GM18861 (cell line): ENCODE results near the gene RRP9.

Experiments
- ATAC-seq: cut with Tn5 transposase; IDR thresholded peaks from one replicate; pipeline ENCODE4 v1.9.1; 2021; ENCODE audit not compliant: unreplicated experiment

RRP9 gene

DNA sequence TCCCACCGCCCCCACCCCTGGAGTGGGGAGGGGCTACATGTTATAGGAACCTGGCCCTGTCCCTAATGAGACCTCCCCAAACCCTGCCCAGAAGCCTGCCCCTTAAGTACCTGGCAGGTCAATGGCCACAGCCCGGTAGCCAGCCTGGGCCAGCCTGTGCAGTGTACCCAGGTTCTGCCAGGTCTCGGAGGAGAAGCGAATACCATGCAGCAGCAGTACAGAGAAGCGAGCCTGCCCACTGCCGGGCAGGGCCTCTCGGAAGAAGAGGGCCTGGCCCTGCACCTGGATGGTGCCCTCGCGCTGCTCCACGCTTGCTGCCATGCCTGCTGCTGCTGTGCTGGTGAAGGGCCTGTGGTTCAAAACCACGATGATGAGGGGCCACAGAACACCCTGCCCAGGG lies 29.6 kb upstream of the RRP9 start:
- no peak for ATAC-seq

DNA sequence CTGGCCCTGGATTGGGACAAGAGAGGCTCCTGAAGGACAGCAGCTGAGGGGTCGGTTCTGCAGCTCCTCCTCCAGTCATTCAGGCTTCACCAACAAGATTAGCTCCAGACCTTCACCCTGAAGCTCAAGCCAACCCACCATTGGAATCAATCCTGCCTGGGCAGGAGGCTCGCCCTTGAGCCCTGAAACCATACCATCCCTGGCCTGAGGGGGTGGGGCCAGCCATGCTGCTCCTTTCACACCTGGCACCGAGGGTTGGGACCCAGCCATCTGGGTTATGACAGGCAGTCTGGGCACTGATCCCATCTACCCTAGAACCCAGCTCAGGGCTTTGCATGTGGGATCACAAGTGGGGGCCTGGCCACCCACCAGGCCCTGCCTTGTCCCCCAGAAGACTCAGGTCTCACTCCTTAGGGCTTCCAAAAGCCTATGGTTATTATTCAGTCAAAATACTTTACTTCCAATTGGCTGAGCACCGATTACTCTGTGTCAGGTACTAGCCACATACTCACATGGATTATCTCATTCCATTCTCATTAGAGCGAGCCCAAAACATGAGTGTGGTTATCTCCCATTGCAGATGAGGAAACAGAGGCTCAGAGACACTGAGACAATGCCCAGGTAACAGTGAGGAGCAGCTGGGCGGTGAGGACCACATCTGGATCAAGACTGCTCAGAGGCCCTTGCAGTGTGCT lies 29.0 kb upstream of the RRP9 start:
- ATAC-seq, result no peak

DNA sequence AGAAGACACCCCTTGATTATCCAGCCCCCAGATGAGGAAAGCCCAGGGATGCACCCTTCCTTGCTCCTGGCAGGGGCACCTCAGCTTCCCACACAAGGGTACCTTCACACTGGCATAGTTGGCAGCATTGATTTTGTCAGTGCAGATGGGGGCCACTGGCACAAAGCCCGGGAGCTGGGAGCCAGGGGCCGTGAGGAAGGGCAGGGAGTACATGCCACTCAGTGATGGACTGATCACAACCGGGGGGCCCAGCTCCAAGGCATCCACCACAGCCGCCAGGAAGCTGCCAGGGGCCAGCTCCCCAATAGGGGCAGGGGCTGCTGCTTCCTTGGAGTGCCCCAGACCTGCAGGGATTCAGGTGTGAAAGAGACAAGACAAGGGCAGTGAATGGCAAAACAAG lies 28.1 kb upstream of the RRP9 start:
- ATAC-seq, result no peak

DNA sequence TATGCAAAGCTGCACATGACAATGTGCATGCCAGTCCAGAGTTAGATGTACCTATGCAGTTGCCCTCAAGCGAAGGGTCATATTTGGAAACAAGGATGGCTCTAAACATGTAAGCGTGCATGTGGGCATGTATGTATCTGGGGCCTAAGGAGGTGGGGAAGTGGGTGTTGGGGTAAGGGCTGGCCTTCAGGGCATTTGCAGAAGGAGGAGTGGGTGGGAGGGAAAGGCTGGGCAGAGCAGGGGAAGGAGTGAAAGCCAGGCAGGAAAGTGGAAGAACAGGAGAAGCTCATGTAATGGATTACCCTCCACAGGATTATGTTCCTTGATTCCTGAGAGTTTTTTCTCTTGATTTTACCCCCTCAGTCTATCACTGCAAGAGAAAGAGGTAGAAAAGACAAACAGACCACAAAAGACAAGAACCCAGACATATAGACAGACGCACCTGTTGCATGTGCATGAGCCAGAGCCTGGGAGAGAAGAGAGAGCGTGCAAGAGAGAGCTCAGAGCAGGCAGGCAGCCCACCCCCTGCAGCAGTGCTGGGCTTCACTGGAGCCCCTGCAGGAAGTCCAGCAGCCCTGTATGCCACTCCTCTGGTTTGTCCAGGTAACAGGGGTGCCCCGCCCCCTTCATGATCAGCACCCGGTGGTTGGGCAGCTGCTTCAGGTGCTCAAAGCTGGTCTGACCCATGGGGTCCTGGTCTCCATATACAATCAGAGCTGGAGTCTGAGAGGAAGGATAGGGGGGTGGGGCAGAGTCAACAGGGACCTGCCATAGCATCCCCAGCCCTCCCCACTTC lies 27.4 kb upstream of the RRP9 start:
- no peak for ATAC-seq

DNA sequence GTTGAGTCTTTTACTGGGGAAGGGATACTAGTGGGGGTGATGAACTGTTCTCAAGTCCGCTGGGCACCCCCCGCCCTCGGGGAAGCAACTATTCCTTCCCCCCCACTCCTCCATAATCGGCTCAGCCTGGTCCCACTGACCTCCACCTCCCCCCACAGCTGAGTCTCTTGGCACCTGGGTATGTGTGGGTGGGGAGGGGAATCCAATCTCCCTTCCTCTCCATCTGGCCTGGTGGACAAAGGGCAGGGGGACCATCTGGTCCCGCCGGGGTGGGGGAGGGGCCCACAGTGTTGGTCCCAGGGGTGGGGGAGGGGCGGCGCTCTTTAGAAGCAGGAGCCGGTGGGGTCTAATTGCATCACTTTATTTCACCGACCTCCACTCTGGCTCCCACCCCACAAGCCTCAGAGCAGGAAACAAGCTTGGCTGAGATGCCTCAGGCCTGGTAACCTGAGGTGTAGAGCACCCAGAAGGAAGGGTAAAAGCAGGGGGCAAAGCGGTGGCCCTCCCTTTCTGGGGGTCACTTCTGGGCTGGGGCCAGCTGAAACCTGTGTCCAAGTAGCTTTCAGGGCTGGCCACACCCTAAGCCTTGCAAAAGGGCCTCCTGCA lies 26.6 kb upstream of the RRP9 start:
- ATAC-seq, result no peak

DNA sequence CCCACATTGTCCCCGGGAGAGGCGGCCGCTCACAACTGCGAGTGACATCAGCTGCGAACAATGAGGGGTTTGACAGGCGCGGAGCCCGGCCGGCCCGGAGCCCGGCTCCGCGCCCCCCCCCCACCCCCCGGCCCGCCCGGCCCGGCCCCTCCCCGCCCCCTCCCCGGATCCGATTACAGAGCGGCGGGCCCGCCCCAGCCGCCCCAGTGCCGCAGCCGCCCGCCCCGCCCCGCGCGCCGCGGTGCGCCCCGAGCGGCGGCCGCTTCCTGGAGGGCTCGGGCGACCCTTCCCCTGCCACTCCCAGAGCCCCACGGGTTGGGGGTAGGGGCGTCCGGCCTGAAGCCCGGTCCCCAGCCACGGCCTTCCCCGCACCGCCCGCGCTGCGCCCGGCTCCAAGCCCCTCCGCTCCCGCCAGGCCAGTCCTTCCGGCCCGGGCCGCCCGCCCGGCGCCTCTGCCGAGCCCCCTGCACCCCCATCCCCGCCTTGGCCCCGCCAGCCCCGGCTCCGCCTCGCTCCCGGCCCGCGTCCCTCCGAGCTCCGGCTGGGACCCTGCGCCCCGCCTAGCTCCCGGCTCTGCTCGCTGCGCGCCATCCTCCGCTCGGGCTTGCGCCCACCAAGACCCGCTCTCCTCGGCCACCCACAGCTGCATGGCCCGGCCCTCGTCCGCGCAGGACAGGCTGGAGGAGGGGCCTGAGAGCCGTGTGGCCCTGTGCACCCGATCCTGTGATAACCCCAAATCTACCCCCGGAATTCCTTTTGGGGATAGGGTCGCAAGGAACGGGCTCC lies 25.9 kb upstream of the RRP9 start, which contains the start of gene PCBP4:
Gene PCBP4 (minus strand): TSS at position 71 of the 786 bp plus-strand sequence. CDS start 6,214 bp downstream, outside the sequence.
- no peak for ATAC-seq

DNA sequence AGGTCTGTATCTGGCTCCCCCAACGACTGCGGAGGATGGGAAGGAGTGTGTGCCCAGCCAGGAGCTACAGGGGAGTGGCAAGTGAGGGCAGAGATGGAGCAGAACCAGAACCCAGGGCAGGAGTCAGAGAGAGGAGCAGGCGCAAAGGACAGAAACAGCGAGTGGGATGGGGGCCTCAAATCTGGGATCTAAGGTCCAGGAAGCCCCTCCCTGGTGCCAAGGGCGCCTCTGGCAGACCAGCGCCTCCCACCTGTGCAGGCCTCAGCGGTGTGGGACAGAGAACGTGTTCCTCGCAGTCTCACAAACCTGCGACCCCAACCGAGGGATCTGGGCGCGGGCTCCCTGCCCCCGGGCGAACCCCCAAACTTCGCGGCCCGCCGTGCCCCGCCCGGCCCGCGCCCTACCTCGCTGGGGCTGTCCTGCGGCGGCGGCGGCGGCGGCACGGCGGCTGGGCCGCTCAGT lies 25.2 kb upstream of the RRP9 start:
- no peak for ATAC-seq

DNA sequence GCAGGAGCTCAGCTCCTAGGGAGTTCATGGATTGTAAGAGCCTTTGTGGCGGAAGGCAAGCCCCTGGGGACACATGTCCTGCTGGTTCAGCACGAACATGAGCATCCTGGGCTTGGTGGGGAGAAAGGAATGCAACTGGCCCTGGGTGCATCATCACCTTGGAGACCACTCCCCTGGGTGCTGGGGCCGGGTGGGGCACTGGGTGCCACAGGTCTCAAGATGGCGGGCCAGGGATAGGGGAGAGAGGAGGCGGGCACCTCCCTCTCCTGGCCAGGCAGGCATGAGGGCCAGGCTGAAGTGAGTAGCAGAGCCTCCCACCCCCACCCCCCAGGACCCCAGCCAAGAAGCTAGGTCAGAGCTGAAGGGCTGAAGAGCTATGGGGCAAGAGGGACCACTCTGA lies 24.8 kb upstream of the RRP9 start:
- ATAC-seq, result no peak

DNA sequence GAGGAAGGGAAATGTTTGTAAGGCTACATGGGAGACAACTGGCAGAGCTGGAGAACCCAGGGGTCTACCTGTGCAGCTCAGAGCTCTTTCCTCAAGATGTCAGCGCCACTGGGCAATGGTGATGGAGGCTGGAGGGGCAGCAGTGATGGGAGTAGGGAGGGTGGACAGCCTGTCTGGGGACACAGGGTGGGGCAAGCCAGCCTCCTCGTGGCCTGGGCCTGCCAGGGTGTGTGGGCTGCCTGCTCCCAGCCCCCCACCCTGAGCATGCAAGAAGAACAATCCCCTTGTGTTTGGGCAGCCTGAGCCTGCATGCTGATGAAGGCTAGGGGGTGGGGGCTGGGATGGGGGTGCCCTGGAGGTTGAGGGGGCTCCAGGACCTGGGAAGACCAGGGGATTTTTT lies 24.3 kb upstream of the RRP9 start:
- ATAC-seq, result no peak

DNA sequence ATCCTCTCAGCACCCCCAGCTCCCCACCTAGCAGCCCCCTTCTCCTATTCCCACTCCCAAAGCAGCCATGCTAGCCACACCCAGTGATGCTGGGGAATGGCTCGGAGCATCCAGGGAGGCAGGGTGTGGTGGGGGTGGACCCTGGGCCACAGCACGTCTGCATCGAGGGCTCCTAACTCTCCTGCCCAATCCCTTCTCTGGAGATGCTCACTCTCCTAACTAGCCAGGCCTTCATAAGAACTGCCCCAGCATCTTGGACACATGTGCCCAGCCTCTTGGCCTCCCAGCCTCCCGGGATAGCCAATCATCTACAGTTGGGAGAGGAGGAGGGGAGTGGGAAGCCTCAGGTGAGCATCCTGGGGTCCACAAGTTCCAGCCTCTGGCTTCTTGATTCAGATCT lies 22.8 kb upstream of the RRP9 start:
- no peak for ATAC-seq

DNA sequence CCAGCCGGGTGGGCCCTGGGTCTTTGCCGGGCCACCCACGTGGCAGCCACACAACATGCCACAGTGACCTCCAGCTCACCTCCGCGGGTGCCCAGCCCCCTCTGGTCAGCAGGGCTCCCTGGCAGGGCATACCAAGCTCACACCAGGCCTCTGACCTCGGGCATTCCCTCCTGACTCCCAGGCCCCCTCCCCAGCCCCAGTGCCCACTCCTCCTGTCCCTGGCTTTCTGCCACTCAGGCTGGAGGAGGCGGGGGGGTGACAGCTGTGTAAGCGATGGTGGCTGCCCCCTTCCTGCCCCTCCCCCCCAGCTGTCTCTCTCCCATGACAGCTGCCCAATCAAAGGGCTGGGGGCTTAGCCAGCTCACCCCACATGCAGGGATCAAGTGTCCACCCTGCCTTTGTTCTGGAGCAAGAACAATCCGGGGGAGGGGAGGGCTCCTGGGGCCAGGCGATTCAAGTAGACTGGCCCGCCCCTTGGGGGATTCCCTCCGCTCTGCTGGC lies 22.3 kb upstream of the RRP9 start:
- no peak for ATAC-seq

DNA sequence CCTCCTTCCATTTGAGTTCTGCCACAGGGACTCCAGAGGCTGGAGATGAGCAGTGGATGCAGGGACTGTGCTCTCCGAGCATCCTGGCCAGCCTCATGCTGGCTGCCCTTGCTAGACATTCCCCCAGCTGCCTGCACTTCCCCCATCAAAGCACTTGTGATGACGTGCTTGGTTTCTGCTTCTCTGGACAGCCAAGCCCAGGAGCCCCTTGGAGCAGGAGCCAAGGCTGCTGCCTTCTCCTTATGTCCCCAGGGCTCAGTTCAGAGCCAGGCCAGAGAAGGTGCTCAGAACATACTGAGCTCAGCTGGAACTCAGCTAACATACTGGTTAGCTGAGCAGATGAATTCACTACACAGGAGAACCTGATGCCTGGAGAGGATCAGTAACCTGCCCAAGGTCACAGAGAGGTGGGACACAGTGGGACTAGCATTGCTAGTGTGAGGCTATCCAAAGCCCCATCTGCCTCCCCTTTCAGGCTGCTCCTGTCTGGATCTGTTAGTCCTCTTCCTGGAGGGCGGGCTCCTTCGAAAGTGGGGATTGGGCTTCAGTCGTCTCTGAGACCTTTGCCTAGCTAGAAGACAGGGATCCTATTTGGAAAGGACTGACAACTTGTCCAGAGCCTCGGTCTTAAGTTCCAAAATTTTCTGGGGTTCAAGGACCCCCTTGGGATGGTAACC lies 21.3 kb upstream of the RRP9 start:
- ATAC-seq, result no peak

DNA sequence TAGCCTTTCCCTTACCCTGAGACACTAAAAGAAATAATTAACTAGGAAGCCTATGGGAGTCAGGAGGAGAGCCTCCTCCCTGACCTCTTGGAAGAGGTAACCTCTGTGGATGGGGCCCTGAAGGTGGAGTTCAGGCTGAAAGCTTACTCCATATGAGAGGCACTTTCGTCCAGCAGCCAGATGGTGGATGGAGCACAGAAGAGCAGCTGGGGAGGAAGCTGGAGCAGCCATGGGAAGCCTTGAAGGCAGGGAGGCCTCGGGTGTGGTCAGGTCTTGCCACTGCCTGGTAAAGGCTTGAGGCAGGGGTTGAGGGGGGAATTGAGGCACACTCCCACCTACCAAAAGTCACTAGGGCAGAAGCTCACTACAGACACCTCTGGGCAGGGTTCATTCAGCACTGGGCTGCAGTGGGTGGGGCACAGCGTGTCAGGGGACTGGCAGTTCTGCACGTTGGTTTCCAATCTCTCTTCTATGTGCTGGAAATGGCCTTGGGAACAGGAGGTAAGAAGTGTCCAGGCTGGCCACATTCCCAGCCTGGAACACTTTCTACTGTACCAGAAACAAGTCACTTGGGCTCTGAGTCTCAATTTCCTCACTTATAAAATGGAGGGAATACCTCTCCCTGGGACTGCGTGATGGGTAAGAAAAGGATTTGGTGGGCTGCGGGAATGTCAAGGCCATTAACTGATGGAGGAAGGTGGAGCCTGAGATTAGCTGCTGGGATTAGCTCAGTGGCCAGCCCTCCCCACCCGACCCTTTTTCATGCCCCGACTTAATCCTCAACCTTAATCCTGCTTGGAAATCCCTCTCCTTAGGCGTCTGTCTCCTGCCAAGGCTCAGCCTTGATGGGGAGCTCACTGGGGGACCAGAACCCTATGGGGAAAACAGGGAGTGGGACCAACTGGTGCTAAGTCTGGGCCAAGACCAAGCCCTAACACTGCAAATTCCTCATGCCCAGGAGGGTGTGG lies 20.2 kb upstream of the RRP9 start:
- no peak for ATAC-seq

DNA sequence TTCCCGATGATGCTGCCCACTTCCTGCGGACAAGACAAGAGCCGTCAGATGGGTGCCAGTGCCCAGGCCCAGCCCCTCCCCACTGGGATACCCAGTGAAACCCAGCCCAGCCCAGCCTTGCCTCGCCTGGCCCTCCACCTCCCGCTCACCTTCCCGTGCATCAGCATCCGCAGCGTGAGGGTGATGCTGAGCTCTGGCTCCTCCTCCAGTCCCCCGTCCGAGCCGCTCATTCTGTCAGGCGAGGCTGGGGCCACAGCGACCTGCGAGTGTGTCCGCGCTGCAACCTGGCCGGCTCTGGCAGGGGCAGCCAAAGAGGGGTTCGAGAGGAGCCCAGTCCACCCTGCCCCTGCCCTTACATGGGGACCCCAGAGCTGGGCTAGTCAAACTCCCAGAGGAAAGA lies 19.3 kb upstream of the RRP9 start:
- ATAC-seq, result no peak

DNA sequence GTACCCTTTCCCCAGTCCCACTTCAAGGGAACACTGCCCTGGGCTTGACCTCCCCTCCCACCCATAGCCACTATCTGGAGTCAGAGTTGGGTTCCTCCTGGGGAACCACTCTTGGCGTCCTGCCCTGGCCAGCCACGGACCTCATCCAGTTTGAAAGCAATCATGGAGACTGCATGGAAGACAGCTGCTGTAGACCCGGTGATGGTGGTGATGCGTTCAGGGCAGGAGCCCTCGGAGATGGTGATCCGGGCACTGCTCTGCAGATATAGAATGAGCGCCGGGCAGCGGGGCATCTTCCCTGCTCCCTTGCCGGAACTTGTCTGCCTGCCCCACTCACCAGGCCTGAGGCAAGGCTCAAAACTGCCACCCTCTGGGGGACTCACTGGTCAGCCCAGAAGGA lies 18.7 kb upstream of the RRP9 start:
- ATAC-seq, result no peak

DNA sequence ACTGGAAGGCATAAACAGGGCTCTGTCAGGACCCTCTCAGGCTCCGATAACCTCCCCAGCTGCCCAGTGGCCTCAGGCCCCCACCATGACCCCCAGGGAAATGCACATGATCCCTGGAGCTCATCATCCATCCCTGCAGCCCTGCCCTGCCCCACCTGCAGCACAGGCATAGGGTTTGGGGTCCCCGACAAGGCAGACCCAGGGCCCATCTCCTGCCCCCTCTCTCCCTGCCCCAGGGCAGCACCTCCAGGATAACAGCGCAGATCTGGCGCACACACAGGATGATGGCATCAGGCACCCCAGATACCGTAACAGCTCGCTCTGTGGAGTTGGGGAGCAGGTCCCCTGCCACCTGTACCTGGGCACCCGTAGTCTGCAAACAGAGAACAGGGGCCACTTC lies 17.9 kb upstream of the RRP9 start:
- no peak for ATAC-seq

DNA sequence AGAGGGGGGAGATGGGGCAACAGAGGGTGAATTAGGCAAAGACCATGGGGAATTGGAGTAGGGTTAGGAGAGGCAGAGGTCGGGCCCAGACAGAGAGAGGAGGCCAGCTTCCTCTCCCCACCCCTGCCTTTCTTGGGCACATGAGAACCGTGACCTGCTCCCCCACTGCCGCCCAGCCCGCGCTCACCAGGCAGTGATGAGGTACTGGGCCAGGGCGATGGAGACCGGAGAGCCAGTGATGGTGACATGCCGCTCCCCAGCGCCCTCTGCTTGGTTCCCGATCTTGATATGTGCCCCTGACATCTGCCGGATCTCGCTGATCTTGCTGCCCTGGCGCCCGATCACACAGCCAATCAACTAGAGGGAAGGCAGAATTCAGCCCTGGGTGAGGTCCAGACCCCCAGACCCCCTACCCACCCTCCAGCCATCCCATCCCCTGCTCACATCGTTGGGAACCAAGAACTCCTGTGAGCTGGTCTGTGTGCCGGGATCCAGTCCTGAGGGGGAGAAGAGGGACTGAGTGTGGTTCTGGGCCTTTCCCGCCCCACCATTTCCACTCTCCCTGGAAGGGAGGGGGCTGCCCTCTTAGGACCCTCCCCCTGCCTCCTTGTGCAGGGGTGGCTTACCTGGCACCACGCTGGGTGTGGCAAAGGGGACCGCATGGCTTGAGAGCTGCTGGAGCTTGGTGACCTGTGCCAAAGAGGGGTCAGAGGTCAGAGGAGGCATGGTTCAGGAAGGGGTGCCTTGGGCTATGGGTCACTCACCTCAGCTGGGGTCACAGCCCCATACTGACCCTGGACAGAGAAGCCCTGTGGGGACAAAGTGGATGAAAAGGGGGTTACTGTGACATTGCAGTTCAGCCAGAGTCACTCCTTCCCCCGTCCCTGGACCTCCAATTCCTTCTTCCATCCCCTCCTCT lies 17.2 kb upstream of the RRP9 start:
- ATAC-seq, result no peak

DNA sequence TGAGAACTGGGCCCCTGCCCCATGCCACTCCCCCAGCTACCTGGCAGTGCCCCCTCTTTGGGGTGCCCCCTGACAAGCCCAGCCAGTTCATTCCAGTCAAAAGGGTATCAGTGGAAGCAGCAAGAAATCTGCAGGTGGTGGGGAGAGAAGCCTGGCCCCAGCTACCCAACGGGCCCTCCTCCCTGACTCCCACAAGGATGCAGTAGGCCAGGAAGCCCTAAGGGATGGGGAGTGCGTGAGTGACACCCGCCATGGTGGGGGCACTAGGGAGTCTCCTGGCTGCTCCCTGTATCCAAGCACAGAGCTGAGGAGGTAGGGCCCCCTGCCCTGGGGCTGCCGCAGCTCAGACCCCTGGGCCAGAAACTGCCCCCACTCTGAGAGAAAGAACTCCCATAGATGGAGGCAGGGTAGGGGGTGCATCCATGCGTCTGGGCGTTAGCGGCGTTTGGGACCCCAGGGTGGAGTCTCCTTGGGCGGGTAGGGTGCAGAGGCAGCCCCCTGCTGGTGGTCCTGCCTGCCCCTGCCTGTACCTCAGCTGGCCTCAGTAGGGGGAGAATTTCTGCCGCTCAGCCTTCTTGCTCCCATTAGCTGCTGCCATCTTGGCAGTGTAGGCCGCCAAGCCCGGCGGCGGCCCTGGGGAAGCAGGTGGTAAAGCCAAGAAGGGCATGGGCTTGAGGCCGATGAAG lies 16.0 kb upstream of the RRP9 start:
- ATAC-seq, result no peak
